A673 (cell line): ENCODE measurements around the gene SPATC1L.

Experiments
- CTCF ChIP-seq: fragments of 300-800, 200-600 bp; sonication (generic); conservative IDR thresholded peaks from 2 replicates; pipeline ENCODE4 v1.5.1; 2017; ENCODE audit warnings: low read depth, mild to moderate bottlenecking, antibody characterized with exemption, low read length, moderate library complexity, mixed read lengths
- EZH2 ChIP-seq: fragments of 200-600 bp; sonication (generic); IDR thresholded peaks from 2 replicates; pipeline ENCODE4 v1.6.1; 2017; ENCODE audit warnings: borderline replicate concordance, low read depth, mild to moderate bottlenecking, mixed read lengths, antibody characterized with exemption, low read length; ENCODE audit not compliant: poor library complexity, severe bottlenecking

GRCh38 chr21:46142582-46143473 lies 41.4 kb downstream of the SPATC1L start:
- no peak for TF ChIP-seq CTCF
- TF ChIP-seq EZH2, result no peak
